Measurements from ENCODE around the gene LBHD1.
"Not testable (repeated sequence)": the region's sequence is repeated elsewhere in the genome, so short reads cannot be mapped to it uniquely, and the experiment has no call there.

Gene LBHD1

GRCh38 chr11:62693624-62694023 lies 21.6 kb upstream of the LBHD1 start:
- not testable (repeated sequence) for DNase-seq (ENCODE audit: low spot score)

GRCh38 chr11:62689421-62690183 lies 17.5 kb upstream of the LBHD1 start, which contains the start of gene LRRN4CL:
Gene LRRN4CL (minus strand): TSS chr11:62689530. CDS start chr11:62688508, 1,022 bp downstream.
- DNase-seq (ENCODE audit: low spot score), result no peak

- DNase-seq (ENCODE audit: low spot score), result no peak
Measured at GRCh38 chr11:62688491-62688890, 16.4 kb upstream of the LBHD1 start.

- no peak for DNase-seq (ENCODE audit: low spot score)
Measured at GRCh38 chr11:62687508-62688396, 15.7 kb upstream of the LBHD1 start.

- no peak for DNase-seq (ENCODE audit: low spot score)
Measured at GRCh38 chr11:62682518-62682917, 10.5 kb upstream of the LBHD1 start.

- no peak for DNase-seq (ENCODE audit: low spot score)
Measured at GRCh38 chr11:62680825-62681240, 8.8 kb upstream of the LBHD1 start.

GRCh38 chr11:62678770-62679696 lies 7.0 kb upstream of the LBHD1 start, which contains the start of gene UBXN1:
Gene UBXN1 (minus strand): TSS chr11:62679073. CDS start chr11:62678923, 150 bp downstream.
- peak; percentile 85 for DNase-seq (ENCODE audit: low spot score)

- DNase-seq (ENCODE audit: low spot score), result no peak
Measured at GRCh38 chr11:62678433-62678769, 6.3 kb upstream of the LBHD1 start.

- DNase-seq (ENCODE audit: low spot score), result no peak
Measured at GRCh38 chr11:62677714-62678113, 5.6 kb upstream of the LBHD1 start.

GRCh38 chr11:62677156-62677555 lies 5.1 kb upstream of the LBHD1 start:
- no peak for DNase-seq (ENCODE audit: low spot score)

GRCh38 chr11:62676698-62677097 lies 4.6 kb upstream of the LBHD1 start:
- no peak for DNase-seq (ENCODE audit: low spot score)

GRCh38 chr11:62675415-62675814 lies 3.3 kb upstream of the LBHD1 start:
- DNase-seq (ENCODE audit: low spot score), result not testable (repeated sequence)

GRCh38 chr11:62673196-62673525 lies 1.1 kb upstream of the LBHD1 start:
- DNase-seq (ENCODE audit: low spot score), result no peak

- no peak for DNase-seq (ENCODE audit: low spot score)
Measured at GRCh38 chr11:62671236-62671607, 845 bp downstream of the LBHD1 start.

- no peak for DNase-seq (ENCODE audit: low spot score)
Measured at GRCh38 chr11:62669420-62670161, 2.5 kb downstream of the LBHD1 start.

GRCh38 chr11:62667460-62667859 lies 4.6 kb downstream of the LBHD1 start:
- no peak for DNase-seq (ENCODE audit: low spot score)

- no peak for DNase-seq (ENCODE audit: low spot score)
Measured at GRCh38 chr11:62666259-62666926, 5.7 kb downstream of the LBHD1 start.

- no peak for DNase-seq (ENCODE audit: low spot score)
Measured at GRCh38 chr11:62665599-62666258, 6.3 kb downstream of the LBHD1 start.

- DNase-seq (ENCODE audit: low spot score), result peak; percentile 93
Measured at GRCh38 chr11:62665075-62665598, 6.9 kb downstream of the LBHD1 start, which contains the start of the genes C11orf98 and CSKMT. Gene C11orf98 (minus strand): TSS chr11:62665210. CDS start chr11:62665169, 41 bp downstream. Gene CSKMT (plus strand): TSS chr11:62665312. CDS start chr11:62665880, 568 bp downstream.
